ENCODE results near the gene ADGRV1. TPM values are rescaled to one million over a fixed set of nuclear protein-coding genes. Genes with fewer than 3 reads are reported as not detected.
"Not testable (repeated sequence)": the region's sequence is repeated elsewhere in the genome, so short reads cannot be mapped to it uniquely, and the experiment has no call there.

Gene ADGRV1
- polyA plus RNA-seq, 2 donors: 0.82 to 1.6 TPM

GRCh38 chr5:90581956-90582355, 23.4 kb downstream of the ADGRV1 start:
- no peaks in the 10 kb centered on the region for H3K27me3 ChIP-seq (ENCODE audit: control insufficient read depth in 1 of 2, insufficient read depth in 2 of 2, low read length in 2 of 2)
- WGBS, 2 donors: 64 to 69% methylated on average over 2 of the region's 2 CpGs
- H3K4me1 ChIP-seq (ENCODE audit: control insufficient read depth in 2 of 2, insufficient read depth in 2 of 2, low read length in 1 of 2): no peaks in the 10 kb centered on the region
- no peak overlapping the region for H3K4me3 ChIP-seq (ENCODE audit: low read depth in 1 of 2, low read length in 2 of 2)
- H3K36me3 ChIP-seq (ENCODE audit: control insufficient read depth in 2 of 2, insufficient read depth in 2 of 2, low read length in 1 of 2): no peaks in the 10 kb centered on the region
- no peaks in the 10 kb centered on the region for H3K9me3 ChIP-seq (ENCODE audit: control insufficient read depth in 2 of 2, insufficient read depth in 1 of 2, low read depth in 1 of 2, low read length in 1 of 2)
- no peak overlapping the region for H3K27ac ChIP-seq (ENCODE audit: low read depth in 2 of 2, low read length in 1 of 2)

GRCh38 chr5:90585337-90585986, 26.9 kb downstream of the ADGRV1 start:
- Histone ChIP-seq H3K9me3 (ENCODE audit: control insufficient read depth in 2 of 2, insufficient read depth in 1 of 2, low read depth in 1 of 2, low read length in 1 of 2) (no peaks in the 10 kb centered on the region), H3K27me3 (ENCODE audit: control insufficient read depth in 1 of 2, insufficient read depth in 2 of 2, low read length in 2 of 2) (no peaks in the 10 kb centered on the region), H3K27ac (ENCODE audit: low read depth in 2 of 2, low read length in 1 of 2) (no peak overlapping the region), H3K36me3 (ENCODE audit: control insufficient read depth in 2 of 2, insufficient read depth in 2 of 2, low read length in 1 of 2) (no peaks in the 10 kb centered on the region), H3K4me1 (ENCODE audit: control insufficient read depth in 2 of 2, insufficient read depth in 2 of 2, low read length in 1 of 2) (no peaks in the 10 kb centered on the region), H3K4me3 (ENCODE audit: low read depth in 1 of 2, low read length in 2 of 2) (no peak overlapping the region)
- 77 to 80% methylated on average over 7 of the region's 7 CpGs for WGBS, 2 donors

GRCh38 chr5:90586469-90586868, 27.9 kb downstream of the ADGRV1 start:
- H3K27ac ChIP-seq (ENCODE audit: low read depth in 2 of 2, low read length in 1 of 2): no peak overlapping the region
- H3K4me3 ChIP-seq (ENCODE audit: low read depth in 1 of 2, low read length in 2 of 2): no peak overlapping the region
- WGBS, 2 donors: 81 to 89% methylated on average over 2 of the region's 2 CpGs
- no peaks in the 10 kb centered on the region for H3K36me3 ChIP-seq (ENCODE audit: control insufficient read depth in 2 of 2, insufficient read depth in 2 of 2, low read length in 1 of 2)
- no peaks in the 10 kb centered on the region for H3K27me3 ChIP-seq (ENCODE audit: control insufficient read depth in 1 of 2, insufficient read depth in 2 of 2, low read length in 2 of 2)
- no peaks in the 10 kb centered on the region for H3K4me1 ChIP-seq (ENCODE audit: control insufficient read depth in 2 of 2, insufficient read depth in 2 of 2, low read length in 1 of 2)
- H3K9me3 ChIP-seq (ENCODE audit: control insufficient read depth in 2 of 2, insufficient read depth in 1 of 2, low read depth in 1 of 2, low read length in 1 of 2): no peaks in the 10 kb centered on the region

DNA sequence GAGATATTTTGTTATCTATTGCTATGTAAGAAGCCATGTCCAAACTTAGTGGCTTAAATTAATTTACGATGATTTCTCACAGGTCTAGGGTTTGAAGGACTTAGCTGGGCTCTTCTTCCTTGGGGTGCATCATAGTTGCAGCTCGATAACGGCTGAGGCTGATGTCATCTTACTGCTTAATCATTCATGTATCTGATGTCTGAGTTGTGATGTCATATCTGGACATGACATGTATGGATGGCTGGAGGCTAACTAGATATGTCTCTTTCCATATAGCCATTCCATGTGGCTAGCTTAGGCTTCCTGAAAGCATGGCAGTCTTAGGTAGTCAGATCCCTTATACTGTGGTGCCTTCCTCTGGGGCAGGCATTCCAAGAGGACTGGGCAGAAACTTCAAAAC, 31.6 kb downstream of the ADGRV1 start:
- Histone ChIP-seq H3K4me1 (ENCODE audit: control insufficient read depth in 2 of 2, insufficient read depth in 2 of 2, low read length in 1 of 2) (no peaks in the 10 kb centered on the region), H3K9me3 (ENCODE audit: control insufficient read depth in 2 of 2, insufficient read depth in 1 of 2, low read depth in 1 of 2, low read length in 1 of 2) (no peaks in the 10 kb centered on the region), H3K4me3 (ENCODE audit: low read depth in 1 of 2, low read length in 2 of 2) (no peak overlapping the region), H3K27ac (ENCODE audit: low read depth in 2 of 2, low read length in 1 of 2) (no peak overlapping the region), H3K36me3 (ENCODE audit: control insufficient read depth in 2 of 2, insufficient read depth in 2 of 2, low read length in 1 of 2) (no peaks in the 10 kb centered on the region), H3K27me3 (ENCODE audit: control insufficient read depth in 1 of 2, insufficient read depth in 2 of 2, low read length in 2 of 2) (no peaks in the 10 kb centered on the region)
- 92% methylated on average over 3 of the region's 3 CpGs for WGBS, 2 donors

GRCh38 chr5:90593083-90593482, 34.5 kb downstream of the ADGRV1 start:
- WGBS, 2 donors: 90 to 96% methylated on average over 6 of the region's 6 CpGs
- H3K27me3 ChIP-seq (ENCODE audit: control insufficient read depth in 1 of 2, insufficient read depth in 2 of 2, low read length in 2 of 2); H3K27ac ChIP-seq (ENCODE audit: low read depth in 2 of 2, low read length in 1 of 2); H3K4me1 ChIP-seq (ENCODE audit: control insufficient read depth in 2 of 2, insufficient read depth in 2 of 2, low read length in 1 of 2); H3K36me3 ChIP-seq (ENCODE audit: control insufficient read depth in 2 of 2, insufficient read depth in 2 of 2, low read length in 1 of 2); H3K4me3 ChIP-seq (ENCODE audit: low read depth in 1 of 2, low read length in 2 of 2); H3K9me3 ChIP-seq (ENCODE audit: control insufficient read depth in 2 of 2, insufficient read depth in 1 of 2, low read depth in 1 of 2, low read length in 1 of 2): not testable (repeated sequence)

DNA sequence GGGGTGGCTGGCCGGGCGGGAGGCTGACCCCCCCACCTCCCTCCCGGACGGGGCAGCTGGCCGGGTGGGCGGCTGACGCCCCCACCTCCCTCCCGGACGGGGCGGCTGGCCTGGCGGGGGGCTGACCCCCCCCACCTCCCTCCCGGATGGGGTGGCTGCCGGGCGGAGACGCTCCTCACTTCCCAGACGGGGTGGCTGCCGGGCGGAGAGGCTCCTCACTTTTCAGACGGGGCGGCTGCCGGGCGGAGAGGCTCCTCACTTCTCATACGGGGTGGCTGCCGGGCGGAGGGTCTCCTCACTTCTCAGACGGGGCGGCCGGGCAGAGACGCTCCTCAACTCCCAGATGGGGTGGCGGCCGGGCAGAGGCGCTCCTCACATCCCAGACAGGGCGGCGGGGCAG, 37.2 kb downstream of the ADGRV1 start:
- not testable (repeated sequence) for H3K9me3 ChIP-seq (ENCODE audit: control insufficient read depth in 2 of 2, insufficient read depth in 1 of 2, low read depth in 1 of 2, low read length in 1 of 2); H3K4me1 ChIP-seq (ENCODE audit: control insufficient read depth in 2 of 2, insufficient read depth in 2 of 2, low read length in 1 of 2); H3K27me3 ChIP-seq (ENCODE audit: control insufficient read depth in 1 of 2, insufficient read depth in 2 of 2, low read length in 2 of 2); H3K4me3 ChIP-seq (ENCODE audit: low read depth in 1 of 2, low read length in 2 of 2); H3K27ac ChIP-seq (ENCODE audit: low read depth in 2 of 2, low read length in 1 of 2); H3K36me3 ChIP-seq (ENCODE audit: control insufficient read depth in 2 of 2, insufficient read depth in 2 of 2, low read length in 1 of 2)
- WGBS, 2 donors: 92 to 97% methylated on average over 16 to 34 of the region's 34 CpGs

DNA sequence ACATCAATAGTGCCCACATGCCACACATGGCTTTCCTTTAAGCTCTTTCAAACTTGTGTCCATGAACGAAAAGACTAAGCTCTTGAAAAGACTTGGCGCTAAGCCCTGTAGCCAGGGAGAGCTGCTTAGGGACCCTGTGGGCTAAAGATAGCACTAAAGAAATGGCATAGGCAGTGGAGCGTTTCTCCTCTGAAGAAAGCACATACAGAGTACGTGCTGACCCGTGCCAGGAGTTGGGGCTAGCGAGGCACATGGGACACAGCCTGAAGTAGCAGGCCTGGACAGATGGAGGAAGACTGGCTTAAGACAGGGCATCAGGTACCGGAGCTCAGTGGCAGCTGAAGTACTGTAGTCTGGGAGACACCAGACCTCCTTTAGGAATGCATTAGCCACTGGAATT, 39.7 kb downstream of the ADGRV1 start:
- Histone ChIP-seq H3K4me3 (ENCODE audit: low read depth in 1 of 2, low read length in 2 of 2) (no peak overlapping the region), H3K27me3 (ENCODE audit: control insufficient read depth in 1 of 2, insufficient read depth in 2 of 2, low read length in 2 of 2) (no peaks in the 10 kb centered on the region), H3K36me3 (ENCODE audit: control insufficient read depth in 2 of 2, insufficient read depth in 2 of 2, low read length in 1 of 2) (no peaks in the 10 kb centered on the region), H3K4me1 (ENCODE audit: control insufficient read depth in 2 of 2, insufficient read depth in 2 of 2, low read length in 1 of 2) (no peaks in the 10 kb centered on the region), H3K27ac (ENCODE audit: low read depth in 2 of 2, low read length in 1 of 2) (no peak overlapping the region), H3K9me3 (ENCODE audit: control insufficient read depth in 2 of 2, insufficient read depth in 1 of 2, low read depth in 1 of 2, low read length in 1 of 2) (no peaks in the 10 kb centered on the region)
- 82 to 85% methylated on average over 7 of the region's 7 CpGs for WGBS, 2 donors

DNA sequence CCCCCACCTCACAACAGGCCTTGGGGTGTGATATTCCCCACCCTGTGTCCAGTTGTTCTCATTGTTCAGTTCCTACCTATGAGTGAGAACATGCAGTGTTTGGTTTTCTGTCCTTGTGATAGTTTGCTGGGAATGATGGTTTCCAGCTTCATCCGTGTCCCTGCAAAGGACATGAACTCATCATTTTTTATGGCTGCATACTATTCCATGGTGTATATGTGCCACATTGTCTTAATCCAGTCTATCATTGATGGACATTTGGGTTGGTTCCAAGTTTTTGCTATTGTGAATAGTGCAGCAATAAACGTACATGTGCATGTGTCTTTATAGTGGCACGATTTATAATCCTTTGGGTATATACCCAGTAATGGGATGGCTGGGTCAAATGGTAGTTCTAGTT, 41.7 kb downstream of the ADGRV1 start:
- H3K4me1 ChIP-seq (ENCODE audit: control insufficient read depth in 2 of 2, insufficient read depth in 2 of 2, low read length in 1 of 2): not testable (repeated sequence)

DNA sequence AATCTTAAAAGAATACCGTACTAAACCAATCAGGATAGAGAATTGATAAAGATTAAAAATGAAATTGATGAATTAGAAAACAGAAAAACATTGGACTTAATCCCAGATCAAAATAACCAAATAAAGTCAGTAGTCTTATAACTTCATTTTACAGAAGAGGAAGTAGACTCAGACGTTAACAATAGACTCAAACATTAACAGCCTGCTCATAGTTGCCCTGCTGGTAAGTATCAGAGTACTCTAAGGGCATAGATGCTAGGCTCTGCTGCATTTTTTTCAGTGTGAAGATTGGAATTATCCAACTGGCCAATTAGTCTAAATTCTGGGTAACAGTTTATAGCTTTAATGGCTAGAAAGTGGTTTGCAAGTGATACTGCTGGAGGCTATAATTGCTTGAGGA, 42.9 kb downstream of the ADGRV1 start:
- H3K27ac ChIP-seq (ENCODE audit: low read depth in 2 of 2, low read length in 1 of 2): no peak overlapping the region
- H3K36me3 ChIP-seq (ENCODE audit: control insufficient read depth in 2 of 2, insufficient read depth in 2 of 2, low read length in 1 of 2): no peaks in the 10 kb centered on the region
- H3K4me3 ChIP-seq (ENCODE audit: low read depth in 1 of 2, low read length in 2 of 2): no peak overlapping the region
- H3K4me1 ChIP-seq (ENCODE audit: control insufficient read depth in 2 of 2, insufficient read depth in 2 of 2, low read length in 1 of 2): no peaks in the 10 kb centered on the region
- no peaks in the 10 kb centered on the region for H3K9me3 ChIP-seq (ENCODE audit: control insufficient read depth in 2 of 2, insufficient read depth in 1 of 2, low read depth in 1 of 2, low read length in 1 of 2)
- WGBS, 2 donors: 58 to 66% methylated on average over 2 of the region's 2 CpGs
- no peaks in the 10 kb centered on the region for H3K27me3 ChIP-seq (ENCODE audit: control insufficient read depth in 1 of 2, insufficient read depth in 2 of 2, low read length in 2 of 2)

More for the DNA sequence above, 41.7 kb downstream of the ADGRV1 start:
- H3K4me3 ChIP-seq (ENCODE audit: low read depth in 1 of 2, low read length in 2 of 2); H3K9me3 ChIP-seq (ENCODE audit: control insufficient read depth in 2 of 2, insufficient read depth in 1 of 2, low read depth in 1 of 2, low read length in 1 of 2); H3K36me3 ChIP-seq (ENCODE audit: control insufficient read depth in 2 of 2, insufficient read depth in 2 of 2, low read length in 1 of 2); H3K27me3 ChIP-seq (ENCODE audit: control insufficient read depth in 1 of 2, insufficient read depth in 2 of 2, low read length in 2 of 2); H3K27ac ChIP-seq (ENCODE audit: low read depth in 2 of 2, low read length in 1 of 2): not testable (repeated sequence)
- WGBS, 2 donors: 92 to 95% methylated on average over 3 of the region's 3 CpGs

- H3K36me3 ChIP-seq (ENCODE audit: control insufficient read depth in 2 of 2, insufficient read depth in 2 of 2, low read length in 1 of 2): no peaks in the 10 kb centered on the region
- H3K27me3 ChIP-seq (ENCODE audit: control insufficient read depth in 1 of 2, insufficient read depth in 2 of 2, low read length in 2 of 2): no peaks in the 10 kb centered on the region
- no peak overlapping the region for H3K27ac ChIP-seq (ENCODE audit: low read depth in 2 of 2, low read length in 1 of 2)
- H3K4me1 ChIP-seq (ENCODE audit: control insufficient read depth in 2 of 2, insufficient read depth in 2 of 2, low read length in 1 of 2): no peaks in the 10 kb centered on the region
- no peaks in the 10 kb centered on the region for H3K9me3 ChIP-seq (ENCODE audit: control insufficient read depth in 2 of 2, insufficient read depth in 1 of 2, low read depth in 1 of 2, low read length in 1 of 2)
- no peak overlapping the region for H3K4me3 ChIP-seq (ENCODE audit: low read depth in 1 of 2, low read length in 2 of 2)
- 58 to 63% methylated on average over 1 of the region's 1 CpG for WGBS, 2 donors
Measured at GRCh38 chr5:90602681-90603080, 44.1 kb downstream of the ADGRV1 start.

All from esophagus (tissue), 2 donors.